ENCODE results near the gene SOWAHC. TPM values are rescaled to one million over a fixed set of nuclear protein-coding genes. Genes with fewer than 3 reads are reported as not detected.

Gene SOWAHC
- total RNA-seq, 1 experiment from 2014 or later = 18.6 TPM

DNA sequence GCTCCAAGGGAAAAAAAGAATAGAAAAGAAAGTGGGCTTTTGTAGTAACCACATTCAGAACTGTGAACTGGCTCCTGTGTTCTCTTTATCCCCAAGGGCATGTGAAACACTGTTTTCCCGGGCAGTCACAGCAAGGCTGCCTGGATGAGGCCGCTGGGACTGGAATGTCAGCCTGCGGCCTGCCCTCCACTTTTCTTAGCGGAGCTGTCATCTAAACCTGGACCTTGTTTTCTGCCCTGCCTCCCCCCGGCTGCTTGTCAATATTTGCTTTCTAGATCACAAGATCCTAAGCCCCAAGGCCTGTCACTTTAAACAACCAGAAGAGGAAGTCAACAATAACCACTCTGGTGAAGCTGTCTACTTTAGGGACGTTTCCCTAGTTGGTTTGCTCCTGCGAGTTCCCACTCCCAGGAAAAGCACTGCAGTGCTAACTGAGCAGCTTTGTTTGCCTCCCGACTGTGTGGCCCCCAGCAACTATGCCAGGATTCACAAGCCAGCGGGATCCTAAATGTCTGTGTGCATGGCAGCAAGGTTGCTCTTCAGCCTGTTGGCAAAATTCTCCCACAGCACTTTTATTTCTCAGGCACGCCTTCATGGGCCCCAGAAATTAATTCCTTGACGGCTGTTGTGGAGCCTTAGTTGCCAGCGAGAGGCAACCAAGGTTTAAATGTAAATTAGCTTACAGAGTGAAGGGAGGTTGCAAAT, 30.6 kb downstream of the SOWAHC start:
- CTCF ChIA-PET = interaction anchor here (0.6 to 1.4 kb wide), 3 partner anchors 91 to 120 kb away, joined by 3 to 5 read pairs (median 4); no protein-coding TSS in a partner anchor
- Mint-ChIP-seq H3K4me3 (peak overlapping the region; percentile 15; the same call in 1 of the 2 replicates), H3K27ac (peak overlapping the region; percentile 78), H3K4me1 (peaks cover 21% of the 10 kb centered on the region), H3K36me3 (no peaks in the 10 kb centered on the region), H3K9me3 (no peaks in the 10 kb centered on the region; the same call in 1 of the 2 replicates), H3K27me3 (ENCODE audit: low read depth) (no peaks in the 10 kb centered on the region)
- POLR2A ChIA-PET = interaction anchor here (0.5 to 1.6 kb wide), 2 partner anchors 31 to 76 kb away, joined by 4 to 8 read pairs; partner anchors contain the start of genes SEPTIN10 and SOWAHC
- peak; percentile 22 for DNase-seq (ENCODE audit: low spot score)
- peak; percentile 58 for ATAC-seq
- TF ChIP-seq GABPB1 (CRISPR knock-in tag; IDR thresholded peaks at IDR 0.05) (peak; percentile 83), CBFB (CRISPR knock-in tag; IDR thresholded peaks at IDR 0.05; ENCODE audit: low read depth) (no peak)
- TF ChIP-seq, protein P1, sequence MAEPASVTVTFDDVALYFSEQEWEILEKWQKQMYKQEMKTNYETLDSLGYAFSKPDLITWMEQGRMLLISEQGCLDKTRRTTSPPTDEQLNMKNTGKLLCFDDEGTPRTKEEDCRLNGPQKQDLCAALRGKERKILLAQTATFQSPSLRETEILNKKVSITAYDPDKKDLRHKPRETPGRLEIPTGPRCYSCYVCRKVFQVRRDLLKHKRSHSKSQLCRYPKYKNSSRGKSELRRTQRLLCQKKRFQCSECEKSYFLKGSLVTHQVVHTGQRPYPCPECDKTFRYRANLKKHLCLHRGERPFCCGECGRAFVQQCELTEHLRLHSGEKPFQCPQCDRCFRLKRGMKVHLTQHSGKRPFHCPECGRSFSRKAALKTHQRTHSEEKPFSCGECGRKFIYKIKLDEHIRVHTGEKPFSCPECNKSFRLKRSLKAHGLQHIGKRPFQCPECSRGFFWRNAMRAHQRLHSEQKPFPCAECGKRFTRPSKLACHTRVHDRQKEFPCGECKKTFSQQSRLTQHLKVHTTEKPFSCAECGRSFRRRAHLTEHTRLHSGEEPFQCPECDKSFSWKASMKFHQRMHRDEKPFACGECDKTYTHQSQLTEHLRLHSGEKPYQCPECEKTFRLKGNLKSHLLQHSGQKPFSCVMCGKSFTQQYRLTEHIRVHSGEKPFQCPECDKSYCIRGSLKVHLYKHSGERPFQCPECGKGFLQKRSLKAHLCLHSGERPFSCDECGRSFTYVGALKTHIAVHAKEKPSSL (CRISPR knock-in tag; conservative IDR thresholded peaks at IDR 0.05) = no peak

DNA sequence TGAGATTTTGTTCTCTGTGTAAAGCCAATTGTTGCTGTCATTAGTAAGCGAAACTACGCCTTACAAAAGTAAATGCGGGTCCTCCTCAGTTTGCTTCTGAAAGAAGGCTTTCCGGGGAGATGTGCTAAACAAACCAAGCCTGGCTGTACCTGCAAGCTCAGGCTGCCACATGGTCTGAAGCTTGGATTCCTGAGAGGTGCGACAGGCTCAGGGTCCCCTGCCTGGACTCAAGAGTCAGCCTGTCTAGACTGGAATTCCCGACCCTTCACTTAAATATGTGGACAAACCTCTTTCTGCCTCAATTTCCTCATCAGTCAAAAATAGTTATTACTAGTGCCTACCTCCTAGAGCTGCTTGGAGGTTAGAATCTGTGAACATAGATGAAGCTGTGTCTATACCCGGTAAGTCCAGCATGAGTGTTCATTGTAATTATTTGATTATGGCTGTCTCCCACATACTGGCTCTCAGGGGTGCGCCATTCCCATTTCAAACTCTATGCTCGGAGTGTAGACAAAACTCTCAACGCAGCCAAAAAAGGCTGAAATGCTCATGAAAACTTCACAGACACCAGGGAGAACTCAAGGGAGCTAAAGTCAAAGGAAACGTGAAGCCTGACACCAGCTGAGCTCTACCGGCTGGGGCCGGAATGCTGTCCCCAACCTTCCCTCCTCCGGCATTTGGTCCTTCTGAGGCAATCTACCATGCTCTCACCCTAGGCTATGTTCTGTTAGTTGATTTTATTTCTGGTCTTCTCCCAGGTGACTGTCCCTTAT, 31.4 kb downstream of the SOWAHC start:
- no peak for TF ChIP-seq GABPB1 (CRISPR knock-in tag; IDR thresholded peaks at IDR 0.05)
- TF ChIP-seq, protein P2, sequence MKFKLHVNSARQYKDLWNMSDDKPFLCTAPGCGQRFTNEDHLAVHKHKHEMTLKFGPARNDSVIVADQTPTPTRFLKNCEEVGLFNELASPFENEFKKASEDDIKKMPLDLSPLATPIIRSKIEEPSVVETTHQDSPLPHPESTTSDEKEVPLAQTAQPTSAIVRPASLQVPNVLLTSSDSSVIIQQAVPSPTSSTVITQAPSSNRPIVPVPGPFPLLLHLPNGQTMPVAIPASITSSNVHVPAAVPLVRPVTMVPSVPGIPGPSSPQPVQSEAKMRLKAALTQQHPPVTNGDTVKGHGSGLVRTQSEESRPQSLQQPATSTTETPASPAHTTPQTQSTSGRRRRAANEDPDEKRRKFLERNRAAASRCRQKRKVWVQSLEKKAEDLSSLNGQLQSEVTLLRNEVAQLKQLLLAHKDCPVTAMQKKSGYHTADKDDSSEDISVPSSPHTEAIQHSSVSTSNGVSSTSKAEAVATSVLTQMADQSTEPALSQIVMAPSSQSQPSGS (CRISPR knock-in tag; IDR thresholded peaks at IDR 0.05; ENCODE audit: borderline replicate concordance, low read depth) = no peak
- TF ChIP-seq GTF2I (CRISPR knock-in tag; conservative IDR thresholded peaks at IDR 0.05) = no peak
- no peak for TF ChIP-seq PRRX2 (CRISPR knock-in tag; IDR thresholded peaks at IDR 0.05)
- TF ChIP-seq, protein P3, sequence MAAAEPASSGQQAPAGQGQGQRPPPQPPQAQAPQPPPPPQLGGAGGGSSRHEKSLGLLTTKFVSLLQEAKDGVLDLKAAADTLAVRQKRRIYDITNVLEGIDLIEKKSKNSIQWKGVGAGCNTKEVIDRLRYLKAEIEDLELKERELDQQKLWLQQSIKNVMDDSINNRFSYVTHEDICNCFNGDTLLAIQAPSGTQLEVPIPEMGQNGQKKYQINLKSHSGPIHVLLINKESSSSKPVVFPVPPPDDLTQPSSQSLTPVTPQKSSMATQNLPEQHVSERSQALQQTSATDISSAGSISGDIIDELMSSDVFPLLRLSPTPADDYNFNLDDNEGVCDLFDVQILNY (CRISPR knock-in tag; IDR thresholded peaks at IDR 0.05) = no peak
- TF ChIP-seq TEAD4 (CRISPR knock-in tag; IDR thresholded peaks at IDR 0.05) = no peak
- TF ChIP-seq, protein P1 (CRISPR knock-in tag; conservative IDR thresholded peaks at IDR 0.05) = no peak
- TF ChIP-seq SP1 (CRISPR knock-in tag; conservative IDR thresholded peaks at IDR 0.05) = no peak
- no peak for TF ChIP-seq ETV6 (CRISPR knock-in tag; IDR thresholded peaks at IDR 0.05)
- TF ChIP-seq, protein P4, sequence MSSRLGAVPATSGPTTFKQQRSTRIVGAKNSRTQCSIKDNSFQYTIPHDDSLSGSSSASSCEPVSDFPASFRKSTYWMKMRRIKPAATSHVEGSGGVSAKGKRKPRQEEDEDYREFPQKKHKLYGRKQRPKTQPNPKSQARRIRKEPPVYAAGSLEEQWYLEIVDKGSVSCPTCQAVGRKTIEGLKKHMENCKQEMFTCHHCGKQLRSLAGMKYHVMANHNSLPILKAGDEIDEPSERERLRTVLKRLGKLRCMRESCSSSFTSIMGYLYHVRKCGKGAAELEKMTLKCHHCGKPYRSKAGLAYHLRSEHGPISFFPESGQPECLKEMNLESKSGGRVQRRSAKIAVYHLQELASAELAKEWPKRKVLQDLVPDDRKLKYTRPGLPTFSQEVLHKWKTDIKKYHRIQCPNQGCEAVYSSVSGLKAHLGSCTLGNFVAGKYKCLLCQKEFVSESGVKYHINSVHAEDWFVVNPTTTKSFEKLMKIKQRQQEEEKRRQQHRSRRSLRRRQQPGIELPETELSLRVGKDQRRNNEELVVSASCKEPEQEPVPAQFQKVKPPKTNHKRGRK (CRISPR knock-in tag; IDR thresholded peaks at IDR 0.05; ENCODE audit: borderline replicate concordance) = no peak
- TF ChIP-seq, protein P5, sequence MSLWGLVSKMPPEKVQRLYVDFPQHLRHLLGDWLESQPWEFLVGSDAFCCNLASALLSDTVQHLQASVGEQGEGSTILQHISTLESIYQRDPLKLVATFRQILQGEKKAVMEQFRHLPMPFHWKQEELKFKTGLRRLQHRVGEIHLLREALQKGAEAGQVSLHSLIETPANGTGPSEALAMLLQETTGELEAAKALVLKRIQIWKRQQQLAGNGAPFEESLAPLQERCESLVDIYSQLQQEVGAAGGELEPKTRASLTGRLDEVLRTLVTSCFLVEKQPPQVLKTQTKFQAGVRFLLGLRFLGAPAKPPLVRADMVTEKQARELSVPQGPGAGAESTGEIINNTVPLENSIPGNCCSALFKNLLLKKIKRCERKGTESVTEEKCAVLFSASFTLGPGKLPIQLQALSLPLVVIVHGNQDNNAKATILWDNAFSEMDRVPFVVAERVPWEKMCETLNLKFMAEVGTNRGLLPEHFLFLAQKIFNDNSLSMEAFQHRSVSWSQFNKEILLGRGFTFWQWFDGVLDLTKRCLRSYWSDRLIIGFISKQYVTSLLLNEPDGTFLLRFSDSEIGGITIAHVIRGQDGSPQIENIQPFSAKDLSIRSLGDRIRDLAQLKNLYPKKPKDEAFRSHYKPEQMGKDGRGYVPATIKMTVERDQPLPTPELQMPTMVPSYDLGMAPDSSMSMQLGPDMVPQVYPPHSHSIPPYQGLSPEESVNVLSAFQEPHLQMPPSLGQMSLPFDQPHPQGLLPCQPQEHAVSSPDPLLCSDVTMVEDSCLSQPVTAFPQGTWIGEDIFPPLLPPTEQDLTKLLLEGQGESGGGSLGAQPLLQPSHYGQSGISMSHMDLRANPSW (CRISPR knock-in tag; conservative IDR thresholded peaks at IDR 0.05; ENCODE audit: low read depth) = no peak
- TF ChIP-seq NFYB (CRISPR knock-in tag; conservative IDR thresholded peaks at IDR 0.05; ENCODE audit: low read depth) = no peak
- no peak for TF ChIP-seq MXD4 (CRISPR knock-in tag; IDR thresholded peaks at IDR 0.05; ENCODE audit: borderline replicate concordance)
- CTCF ChIA-PET = interaction anchor here (1.1 to 1.2 kb wide), 2 partner anchors 90 to 127 kb away, joined by 4 read pairs; no protein-coding TSS in a partner anchor
- H3K4me3 Mint-ChIP-seq = no peak overlapping the region
- H3K36me3 Mint-ChIP-seq = no peaks in the 10 kb centered on the region
- peaks cover 21% of the 10 kb centered on the region for H3K4me1 Mint-ChIP-seq
- no peaks in the 10 kb centered on the region for H3K27me3 Mint-ChIP-seq (ENCODE audit: low read depth)
- POLR2A ChIA-PET = interaction anchor here (0.5 to 1.6 kb wide), 3 partner anchors 32 to 92 kb away, joined by 4 to 8 read pairs (median 8); partner anchors contain the start of genes SEPTIN10 and SOWAHC
- DNase-seq (ENCODE audit: low spot score) (no peak), ATAC-seq (peak; percentile 35)
- peaks cover 4% of the 10 kb centered on the region; the same call in 1 of the 2 replicates for H3K9me3 Mint-ChIP-seq
- H3K27ac Mint-ChIP-seq = peak overlapping the region; percentile 78

Measured in WTC11 (cell line).